Neutrophil (primary cell): Measurements from ENCODE around the gene PCARE.

ENCODE experiments used
- H3K27ac ChIP-seq: fragments of 200-600 bp; sonication (generic); 2 replicates; pipeline ENCODE4 v1.5.1; 2016; ENCODE audit warnings: mild to moderate bottlenecking, moderate library complexity
- H3K27me3 ChIP-seq: fragments of 200-600 bp; sonication (generic); 2 replicates; pipeline ENCODE4 v1.6.0; 2016; ENCODE audit warnings: mild to moderate bottlenecking
- H3K36me3 ChIP-seq: fragments of 200-600 bp; sonication (generic); 2 replicates; pipeline ENCODE4 v1.5.1; 2017
- H3K4me1 ChIP-seq, 2 experiments: fragments of 200-600 bp in 1 of 2; sonication (generic) in 1 of 2; 1 replicate in 1 of 2; 2 replicates in 1 of 2; pipeline versions ENCODE4 v1.5.1 to v1.6.1; 2013 to 2016; ENCODE audit warnings: low read depth in 1 of 2, low read length in 1 of 2, mild to moderate bottlenecking in 1 of 2, moderate library complexity in 1 of 2; ENCODE audit not compliant: control insufficient read depth in 1 of 2, insufficient read depth in 1 of 2
- H3K4me3 ChIP-seq, 2 experiments: fragments of 200-600 bp in 1 of 2; sonication (generic) in 1 of 2; 1 replicate in 1 of 2; 2 replicates in 1 of 2; pipeline ENCODE4 v1.5.1; 2013 to 2016; ENCODE audit warnings: low read depth in 1 of 2, low read length in 1 of 2, mild to moderate bottlenecking in 1 of 2, moderate library complexity in 1 of 2
- H3K9me3 ChIP-seq: fragments of 200-600 bp; sonication (generic); 2 replicates; pipeline ENCODE4 v1.5.1; 2016
- TF ChIP-seq, protein P1 (sequence below): fragments of 200-600 bp; sonication (generic); IDR thresholded peaks from 2 replicates; pipeline ENCODE4 v1.5.1; 2016; ENCODE audit warnings: antibody characterized with exemption

Gene PCARE

DNA sequence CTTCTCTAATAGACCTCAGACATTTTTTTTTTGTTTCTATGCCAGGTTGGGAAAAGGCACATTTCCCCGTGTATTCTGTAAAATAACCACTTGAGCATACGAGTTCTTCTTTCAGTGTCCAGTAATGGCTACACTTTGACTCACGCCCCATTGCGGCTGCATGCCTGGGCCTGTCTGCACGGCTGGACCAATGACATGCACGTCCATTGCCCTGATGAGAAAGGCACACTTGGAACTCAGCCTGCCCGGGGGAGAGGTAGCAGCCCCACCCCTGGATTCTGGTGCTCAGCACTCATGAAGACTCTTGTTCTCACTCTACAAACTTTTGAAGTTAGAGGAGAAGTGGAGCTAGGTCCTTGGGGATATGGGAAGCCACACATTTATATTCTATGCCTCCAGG, 5.8 kb downstream of the PCARE start:
- Histone ChIP-seq H3K27me3 (no peaks in the 10 kb centered on the region), H3K4me3 (no peak overlapping the region), H3K9me3 (no peaks in the 10 kb centered on the region), H3K36me3 (no peaks in the 10 kb centered on the region), H3K4me1 (peaks cover 14 to 15% of the 10 kb centered on the region in 2 experiments), H3K27ac (no peak overlapping the region)
- TF ChIP-seq, protein P1, sequence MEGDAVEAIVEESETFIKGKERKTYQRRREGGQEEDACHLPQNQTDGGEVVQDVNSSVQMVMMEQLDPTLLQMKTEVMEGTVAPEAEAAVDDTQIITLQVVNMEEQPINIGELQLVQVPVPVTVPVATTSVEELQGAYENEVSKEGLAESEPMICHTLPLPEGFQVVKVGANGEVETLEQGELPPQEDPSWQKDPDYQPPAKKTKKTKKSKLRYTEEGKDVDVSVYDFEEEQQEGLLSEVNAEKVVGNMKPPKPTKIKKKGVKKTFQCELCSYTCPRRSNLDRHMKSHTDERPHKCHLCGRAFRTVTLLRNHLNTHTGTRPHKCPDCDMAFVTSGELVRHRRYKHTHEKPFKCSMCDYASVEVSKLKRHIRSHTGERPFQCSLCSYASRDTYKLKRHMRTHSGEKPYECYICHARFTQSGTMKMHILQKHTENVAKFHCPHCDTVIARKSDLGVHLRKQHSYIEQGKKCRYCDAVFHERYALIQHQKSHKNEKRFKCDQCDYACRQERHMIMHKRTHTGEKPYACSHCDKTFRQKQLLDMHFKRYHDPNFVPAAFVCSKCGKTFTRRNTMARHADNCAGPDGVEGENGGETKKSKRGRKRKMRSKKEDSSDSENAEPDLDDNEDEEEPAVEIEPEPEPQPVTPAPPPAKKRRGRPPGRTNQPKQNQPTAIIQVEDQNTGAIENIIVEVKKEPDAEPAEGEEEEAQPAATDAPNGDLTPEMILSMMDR, result no peak

DNA sequence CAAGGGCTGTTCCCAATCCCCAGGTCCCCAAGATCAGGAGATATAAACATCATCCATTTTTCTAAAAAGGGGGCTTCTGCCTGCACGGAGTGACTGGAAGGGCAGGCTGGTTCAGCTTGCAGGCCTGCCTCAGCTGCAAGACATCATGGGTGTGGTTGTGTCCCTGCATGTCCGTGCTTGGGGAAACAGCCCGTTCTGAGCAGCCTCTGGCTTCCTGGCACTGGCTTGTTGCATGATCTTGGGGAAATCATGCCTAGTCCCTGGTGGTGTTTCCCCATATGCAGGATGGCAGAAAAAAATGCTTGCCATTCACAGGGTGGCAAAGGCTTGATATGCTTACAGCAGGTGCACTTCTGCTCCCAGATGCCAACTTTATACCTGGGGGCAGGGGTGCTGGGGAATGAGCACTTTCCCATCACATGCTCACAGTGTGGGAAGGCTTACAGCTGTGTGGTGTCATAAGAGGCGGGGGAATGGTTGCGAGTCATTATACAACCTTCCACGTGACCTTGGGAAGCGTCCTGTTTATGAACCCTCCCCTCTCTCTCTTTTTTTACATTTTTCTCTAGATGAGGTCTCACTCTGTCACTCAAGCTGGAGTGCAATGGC, 7.2 kb downstream of the PCARE start:
- H3K4me3 ChIP-seq, result no peak overlapping the region
- TF ChIP-seq, protein P1, result no peak
- H3K4me1 ChIP-seq, result peaks cover 14 to 15% of the 10 kb centered on the region in 2 experiments
- H3K9me3 ChIP-seq, result no peaks in the 10 kb centered on the region
- H3K27ac ChIP-seq, result no peak overlapping the region
- H3K36me3 ChIP-seq, result no peaks in the 10 kb centered on the region
- no peaks in the 10 kb centered on the region for H3K27me3 ChIP-seq

DNA sequence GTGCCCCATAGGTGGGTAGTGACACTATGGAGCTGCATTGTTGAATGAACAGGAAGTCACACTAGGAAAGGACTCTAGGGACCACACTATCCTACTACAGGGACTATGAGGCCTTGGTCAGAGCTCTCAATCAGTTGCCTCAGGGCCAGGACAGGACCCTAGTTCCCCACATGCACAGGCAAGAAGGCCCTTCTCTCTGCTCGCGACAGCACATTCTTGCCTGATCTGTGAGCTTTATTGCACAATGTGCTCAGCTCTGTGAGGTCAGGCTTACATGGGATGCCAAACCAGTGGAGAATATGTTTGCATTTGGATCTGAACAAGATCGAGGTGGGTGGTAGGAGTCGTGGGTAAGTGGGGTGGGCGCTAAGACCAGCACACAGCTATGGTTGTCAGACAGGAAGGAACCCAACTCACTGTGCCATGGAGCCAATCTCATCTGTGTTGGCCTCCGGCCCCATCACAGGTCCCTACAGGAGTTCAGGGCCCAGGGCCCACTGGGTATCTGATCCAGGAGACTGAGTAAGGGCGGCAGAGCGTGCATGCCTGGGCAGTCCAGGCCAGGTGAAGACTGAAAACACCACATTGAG, 8.0 kb downstream of the PCARE start:
- Histone ChIP-seq H3K4me1 (peaks cover 14 to 15% of the 10 kb centered on the region in 2 experiments), H3K36me3 (no peaks in the 10 kb centered on the region), H3K27me3 (no peaks in the 10 kb centered on the region), H3K9me3 (no peaks in the 10 kb centered on the region), H3K27ac (no peak overlapping the region), H3K4me3 (no peak overlapping the region)
- TF ChIP-seq, protein P1, result no peak

DNA sequence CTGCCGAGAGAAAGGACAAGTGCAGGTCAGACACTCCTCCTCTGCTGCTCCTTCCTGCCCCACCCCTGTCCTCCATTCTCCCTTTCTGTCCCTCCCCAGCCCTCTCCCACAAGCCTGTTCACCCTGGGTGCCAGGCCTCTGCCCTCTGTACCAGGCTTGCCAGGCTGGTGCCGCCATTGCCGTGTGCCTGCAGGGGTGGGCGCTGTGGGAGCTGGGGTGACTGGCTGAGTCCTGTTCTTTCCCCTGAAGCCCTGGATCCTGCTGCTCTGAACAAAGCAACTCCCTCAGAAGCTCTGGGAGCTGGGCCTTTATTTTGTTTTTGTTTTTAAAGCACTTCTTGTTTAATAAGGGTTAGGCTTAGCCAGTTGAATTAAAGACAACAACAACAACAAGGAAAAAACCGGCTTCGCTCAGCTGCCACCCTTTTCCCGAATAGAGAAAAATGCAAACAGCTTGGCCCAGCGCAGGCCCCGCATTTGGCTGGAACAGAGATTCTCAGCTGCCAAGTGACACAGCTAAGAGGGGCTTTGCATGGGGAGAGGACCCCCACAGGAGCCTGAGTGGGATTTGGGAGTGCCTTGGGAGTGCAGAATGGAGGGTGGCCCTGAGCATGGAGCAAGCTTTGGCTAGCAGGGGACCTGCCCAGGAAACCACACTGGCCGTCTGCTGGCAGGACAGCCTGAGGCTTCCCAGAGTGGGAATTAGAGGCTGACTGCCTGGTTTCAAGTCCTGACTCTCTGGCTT, 9.1 kb downstream of the PCARE start:
- Histone ChIP-seq H3K9me3 (no peaks in the 10 kb centered on the region), H3K27me3 (no peaks in the 10 kb centered on the region), H3K36me3 (no peaks in the 10 kb centered on the region), H3K4me3 (no peak overlapping the region), H3K27ac (no peak overlapping the region), H3K4me1 (peaks cover 14 to 15% of the 10 kb centered on the region in 2 experiments)
- TF ChIP-seq, protein P1, result no peak

DNA sequence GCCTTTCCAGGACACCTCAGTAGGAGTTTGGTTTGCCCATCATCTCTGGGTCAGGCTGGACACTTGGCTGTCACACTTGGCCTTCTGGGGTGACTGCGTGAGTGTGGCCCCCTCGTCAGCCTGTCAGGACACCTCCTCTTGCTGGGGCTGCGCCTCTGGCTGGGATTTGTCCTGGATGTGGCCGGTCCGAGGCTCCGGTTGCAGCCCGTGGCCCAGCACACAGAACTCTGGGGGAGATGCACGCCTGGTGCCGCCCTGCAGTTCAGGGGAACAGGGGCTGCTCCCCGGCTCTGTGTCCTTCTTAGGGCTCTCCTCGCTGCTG, 9.6 kb downstream of the PCARE start:
- Histone ChIP-seq H3K9me3 (no peaks in the 10 kb centered on the region), H3K27me3 (no peaks in the 10 kb centered on the region), H3K36me3 (no peaks in the 10 kb centered on the region), H3K4me3 (no peak overlapping the region), H3K4me1 (peaks cover 14 to 15% of the 10 kb centered on the region in 2 experiments), H3K27ac (no peak overlapping the region)
- TF ChIP-seq, protein P1, result no peak
